ENCODE results near the gene MVB12B. TPM values are rescaled to one million over a fixed set of nuclear protein-coding genes. Genes with fewer than 3 reads are reported as not detected.

MVB12B gene
- total and polyA plus RNA-seq, 2 of the 4 experiments (the other 2 are of a cell fraction), result 2.0 to 4.0 TPM

DNA sequence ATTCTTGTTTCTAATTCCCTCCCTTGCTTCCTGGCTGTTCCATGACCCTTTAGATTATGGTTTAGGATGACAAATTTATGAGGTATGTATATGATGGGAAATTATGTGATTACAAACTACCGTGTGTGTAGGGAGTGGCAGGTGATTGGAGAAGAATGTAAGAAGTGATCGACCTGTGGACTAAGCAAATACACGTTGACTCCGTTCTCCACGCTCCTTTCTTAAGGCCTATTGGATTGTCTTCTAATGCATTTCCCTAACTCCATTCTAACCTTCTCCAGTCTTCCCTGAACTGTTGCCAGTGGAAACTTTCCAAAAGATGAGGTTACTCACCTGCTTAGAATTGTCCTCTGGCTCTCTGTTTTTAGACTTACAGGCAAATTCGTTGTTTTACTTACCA, 36.6 kb downstream of the MVB12B start:
- in situ Hi-C loops (cut with MboI; ENCODE audit: low sequenced_read_pairs), result no loop called here
- TF ChIP-seq MAZ (IDR thresholded peaks at IDR 0.05; ENCODE audit: borderline replicate concordance, low read depth, low read length) (no peak), RFX5 (IDR thresholded peaks at IDR 0.05; ENCODE audit: low read depth, low read length) (no peak), RAD21 (IDR thresholded peaks at IDR 0.05; ENCODE audit: low read length) (no peak)
- TF ChIP-seq, protein P1, sequence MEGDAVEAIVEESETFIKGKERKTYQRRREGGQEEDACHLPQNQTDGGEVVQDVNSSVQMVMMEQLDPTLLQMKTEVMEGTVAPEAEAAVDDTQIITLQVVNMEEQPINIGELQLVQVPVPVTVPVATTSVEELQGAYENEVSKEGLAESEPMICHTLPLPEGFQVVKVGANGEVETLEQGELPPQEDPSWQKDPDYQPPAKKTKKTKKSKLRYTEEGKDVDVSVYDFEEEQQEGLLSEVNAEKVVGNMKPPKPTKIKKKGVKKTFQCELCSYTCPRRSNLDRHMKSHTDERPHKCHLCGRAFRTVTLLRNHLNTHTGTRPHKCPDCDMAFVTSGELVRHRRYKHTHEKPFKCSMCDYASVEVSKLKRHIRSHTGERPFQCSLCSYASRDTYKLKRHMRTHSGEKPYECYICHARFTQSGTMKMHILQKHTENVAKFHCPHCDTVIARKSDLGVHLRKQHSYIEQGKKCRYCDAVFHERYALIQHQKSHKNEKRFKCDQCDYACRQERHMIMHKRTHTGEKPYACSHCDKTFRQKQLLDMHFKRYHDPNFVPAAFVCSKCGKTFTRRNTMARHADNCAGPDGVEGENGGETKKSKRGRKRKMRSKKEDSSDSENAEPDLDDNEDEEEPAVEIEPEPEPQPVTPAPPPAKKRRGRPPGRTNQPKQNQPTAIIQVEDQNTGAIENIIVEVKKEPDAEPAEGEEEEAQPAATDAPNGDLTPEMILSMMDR (conservative IDR thresholded peaks at IDR 0.05; ENCODE audit: low read depth, low read length), result no peak
- CTCF ChIA-PET, result no interaction called here

More for the DNA sequence above, 36.6 kb downstream of the MVB12B start:
- Histone ChIP-seq H4K5ac (ENCODE audit: low read depth, low read length) (no peak overlapping the region), H3K79me1 (ENCODE audit: low read depth in 1 of 2, low read length in 2 of 2) (peaks cover 0 to 12% of the 10 kb centered on the region in 2 experiments; a peak in 3 of 4 replicates), H2BK5ac (ENCODE audit: low read depth, low read length, poor library complexity, severe bottlenecking) (no peak overlapping the region), H3K4ac (ENCODE audit: low read depth, low read length) (no peak overlapping the region), H3K27me3 (ENCODE audit: control insufficient read depth, insufficient read depth, low read length) (no peaks in the 10 kb centered on the region), H2BK15ac (ENCODE audit: low read depth, low read length) (no peak overlapping the region), H3K9me1 (ENCODE audit: insufficient read depth, low read length) (peaks cover 3% of the 10 kb centered on the region), H3K4me2 (ENCODE audit: low read depth, low read length) (no peak overlapping the region), H3K56ac (ENCODE audit: extremely low read depth, insufficient read depth, low read length) (no peak overlapping the region), H2AK9ac (replicated peaks; ENCODE audit: low read depth, low read length, poor library complexity) (no peak overlapping the region), H3K36me3 (ENCODE audit: control insufficient read depth, insufficient read depth, low read length) (no peaks in the 10 kb centered on the region), H2AFZ (replicated peaks; ENCODE audit: low read length, poor library complexity) (no peak overlapping the region), H4K8ac (ENCODE audit: low read depth in 2 of 2, low read length in 2 of 2) (no peak overlapping the region), H3K4me3 (ENCODE audit: insufficient read depth, low read depth, low read length) (no peak overlapping the region), H3K18ac (ENCODE audit: low read depth, low read length) (no peak overlapping the region), H2AK5ac (ENCODE audit: low read depth, low read length) (no peak overlapping the region), H3K14ac (replicated peaks; ENCODE audit: low read depth, low read length) (no peak overlapping the region), H4K20me1 (ENCODE audit: insufficient read depth, low read length) (no peaks in the 10 kb centered on the region; the same call in 1 of the 2 replicates), H3K9me3 (ENCODE audit: control insufficient read depth, insufficient read depth, low read length) (peaks cover 4% of the 10 kb centered on the region), H2BK20ac (ENCODE audit: low read depth, low read length) (no peak overlapping the region), H3K27ac (ENCODE audit: insufficient read depth, low read length) (no peak overlapping the region), H2BK120ac (ENCODE audit: low read depth, low read length) (no peak overlapping the region), H3K23ac (ENCODE audit: low read depth, low read length) (no peak overlapping the region), H3K9ac (ENCODE audit: low read depth, low read length) (no peak overlapping the region), H4K91ac (ENCODE audit: insufficient read depth, low read depth, low read length) (no peak overlapping the region), H3K4me1 (ENCODE audit: control insufficient read depth, insufficient read depth, low read length) (0 out of 2 replicates have a peak, but pooled peaks cover 3% of the 10 kb centered on the region)
- POLR2A ChIA-PET (ENCODE audit: unreplicated experiment), result no interaction called here
- ATAC-seq (ENCODE audit: low read depth), result no peak
- no peak for DNase-seq
- 80 to 100% methylated on average over 1 to 2 of the region's 6 CpGs for WGBS, 2 experiments (ENCODE audit: extremely low coverage in 2 of 2, insufficient read length in 1 of 2)
- intact Hi-C loops (cut with micrococcal nuclease) (no loop called here), dilution Hi-C loops (cut with HindIII; ENCODE audit: low sequenced_read_pairs, unreplicated experiment) (no loop called here)
- no TSS peak for BruUV-seq (replicated peaks)
